Daoy (cell line): ENCODE measurements around the gene KRT33A. TPM values are rescaled to one million over a fixed set of nuclear protein-coding genes. Genes with fewer than 3 reads are reported as not detected.

Source experiments
- DNase-seq: peaks from one replicate; pipeline ENCODE4 v3.0.0-alpha.2; 2015; ENCODE audit warnings: low read depth
- total RNA-seq: library from RNA; depleted of rRNA; stranded (reverse); fragments of >200 nt; shearing (Covaris generic); gene quantifications from 2 replicates; pipeline ENCODE4 v1.2.3, GENCODE V29; 2014

The KRT33A gene
- total RNA-seq, 1 experiment from 2014 or later = not detected

GRCh38 chr17:41329279-41329948 lies 21.2 kb downstream of the KRT33A start:
- DNase-seq = peak; percentile 71

- no peak for DNase-seq
Observed at GRCh38 chr17:41328207-41328606, 22.4 kb downstream of the KRT33A start.

DNA sequence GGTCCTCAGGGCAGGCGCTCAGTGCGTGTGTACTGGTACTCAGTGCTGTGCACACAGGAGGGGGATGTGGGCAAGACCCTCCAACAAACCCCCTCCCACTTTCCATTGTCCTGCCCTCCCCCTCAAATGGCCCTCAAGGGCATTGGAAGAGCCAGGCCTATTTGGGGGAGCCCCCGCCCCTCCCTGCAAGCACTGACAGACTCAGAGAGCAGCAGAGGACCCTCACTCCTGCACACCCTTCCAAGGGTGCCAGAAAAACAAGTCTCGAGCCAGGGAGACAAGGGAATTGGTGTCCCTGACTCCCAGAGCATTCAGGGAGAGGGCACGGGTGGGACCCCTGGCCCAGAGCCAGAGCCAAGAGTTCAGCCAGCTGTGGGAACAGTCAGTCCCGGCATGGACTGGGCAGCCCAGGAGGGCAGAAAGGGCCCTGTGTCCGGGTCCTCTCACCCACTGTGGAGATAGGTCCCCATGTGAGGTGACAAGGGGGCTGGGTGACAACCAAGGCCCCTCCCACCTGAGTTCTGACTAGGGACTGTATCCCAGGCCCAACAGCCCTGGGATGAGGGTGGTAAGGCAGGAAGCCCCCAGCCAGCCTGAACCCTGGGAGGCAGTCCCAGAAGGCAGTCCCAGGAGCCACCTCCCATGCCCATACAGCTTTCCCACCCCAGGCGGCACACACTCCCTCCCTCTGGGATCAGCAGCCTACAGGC lies 23.1 kb downstream of the KRT33A start:
- no peak for DNase-seq

DNA sequence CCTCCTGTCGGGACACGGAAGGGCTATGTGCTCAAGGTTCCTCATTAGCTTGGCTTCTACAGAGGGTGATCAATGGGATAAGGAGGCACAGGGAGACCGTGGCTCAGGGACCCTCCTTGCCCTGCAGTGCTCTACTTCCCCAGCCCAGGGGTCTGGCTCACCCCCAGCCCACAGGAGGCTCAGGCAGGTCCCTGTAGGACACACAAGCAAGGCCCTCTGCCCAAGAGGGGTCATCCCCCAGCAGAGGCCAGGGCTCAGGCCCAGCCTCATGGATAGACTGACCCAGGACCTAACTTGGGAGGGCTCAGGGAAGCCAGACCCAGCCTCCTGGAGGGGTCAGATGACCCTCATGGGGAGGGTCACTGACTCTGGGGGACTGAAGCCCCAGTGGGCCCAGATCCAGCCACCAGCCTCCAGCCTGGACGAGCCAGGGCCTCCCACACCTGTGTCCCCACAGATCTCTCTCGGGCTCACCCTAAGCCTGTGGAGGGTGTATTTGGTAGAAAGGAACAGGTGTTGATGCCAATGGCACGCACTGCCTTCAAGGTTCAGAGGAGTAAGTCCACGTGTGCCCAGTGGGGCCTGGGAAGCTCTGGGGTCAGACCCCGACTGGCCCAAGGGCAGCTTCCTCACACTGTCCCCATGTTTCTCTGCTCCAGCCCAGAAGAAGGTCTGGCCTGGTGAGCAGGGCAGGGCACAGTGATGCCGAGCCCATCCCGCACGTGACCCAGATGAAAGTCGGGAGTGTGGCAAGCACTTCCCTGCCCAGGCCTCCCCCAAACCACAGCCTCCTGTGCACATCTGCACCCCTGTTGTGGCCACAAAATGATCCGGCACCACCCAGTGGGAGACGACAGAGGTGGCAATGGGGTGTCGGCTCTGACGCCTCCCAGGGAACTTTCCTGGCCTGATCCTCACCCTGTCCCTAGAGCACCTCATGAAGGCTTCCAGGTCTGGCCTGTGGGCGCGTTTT lies 24.2 kb downstream of the KRT33A start:
- DNase-seq = no peak

DNA sequence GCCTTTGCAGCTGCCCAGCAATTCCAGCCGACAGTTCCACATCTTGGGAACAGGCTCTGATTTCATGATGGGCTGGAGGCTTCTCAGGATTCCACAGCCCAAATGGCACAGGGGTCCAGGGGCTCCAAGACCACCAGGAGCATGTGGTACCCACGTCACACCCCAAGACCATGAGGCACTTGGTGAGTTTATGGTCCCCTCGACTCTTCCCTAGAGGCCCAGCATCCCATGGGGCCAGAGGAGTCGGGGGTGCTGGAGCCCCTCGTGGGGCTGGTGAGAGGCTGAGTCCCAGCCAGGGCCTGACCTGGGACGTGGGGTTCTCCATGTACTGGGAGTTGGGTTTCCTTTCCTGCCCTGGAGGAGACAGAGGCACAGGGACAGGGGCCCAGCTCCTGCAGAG lies 25.0 kb downstream of the KRT33A start:
- DNase-seq = no peak

DNA sequence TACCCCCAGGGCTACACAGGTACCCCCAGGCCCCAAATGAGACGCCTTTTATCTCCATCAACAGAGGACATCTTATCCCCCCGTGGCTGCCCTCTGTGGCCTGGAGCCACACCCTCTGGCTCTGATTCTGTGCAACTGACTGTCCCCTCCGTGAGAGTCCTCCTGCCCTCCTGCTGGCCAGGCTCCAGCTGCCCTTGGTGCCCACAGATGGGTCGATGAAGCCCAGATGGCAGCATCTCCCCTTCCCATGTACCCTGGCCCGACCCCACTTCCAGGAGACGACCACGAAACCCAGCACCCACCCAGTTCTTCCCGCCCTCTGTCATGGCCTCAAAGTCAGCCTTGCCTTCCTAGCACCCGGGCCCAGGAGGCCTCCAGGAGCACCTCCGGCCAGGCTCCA lies 25.5 kb downstream of the KRT33A start:
- DNase-seq = no peak

DNA sequence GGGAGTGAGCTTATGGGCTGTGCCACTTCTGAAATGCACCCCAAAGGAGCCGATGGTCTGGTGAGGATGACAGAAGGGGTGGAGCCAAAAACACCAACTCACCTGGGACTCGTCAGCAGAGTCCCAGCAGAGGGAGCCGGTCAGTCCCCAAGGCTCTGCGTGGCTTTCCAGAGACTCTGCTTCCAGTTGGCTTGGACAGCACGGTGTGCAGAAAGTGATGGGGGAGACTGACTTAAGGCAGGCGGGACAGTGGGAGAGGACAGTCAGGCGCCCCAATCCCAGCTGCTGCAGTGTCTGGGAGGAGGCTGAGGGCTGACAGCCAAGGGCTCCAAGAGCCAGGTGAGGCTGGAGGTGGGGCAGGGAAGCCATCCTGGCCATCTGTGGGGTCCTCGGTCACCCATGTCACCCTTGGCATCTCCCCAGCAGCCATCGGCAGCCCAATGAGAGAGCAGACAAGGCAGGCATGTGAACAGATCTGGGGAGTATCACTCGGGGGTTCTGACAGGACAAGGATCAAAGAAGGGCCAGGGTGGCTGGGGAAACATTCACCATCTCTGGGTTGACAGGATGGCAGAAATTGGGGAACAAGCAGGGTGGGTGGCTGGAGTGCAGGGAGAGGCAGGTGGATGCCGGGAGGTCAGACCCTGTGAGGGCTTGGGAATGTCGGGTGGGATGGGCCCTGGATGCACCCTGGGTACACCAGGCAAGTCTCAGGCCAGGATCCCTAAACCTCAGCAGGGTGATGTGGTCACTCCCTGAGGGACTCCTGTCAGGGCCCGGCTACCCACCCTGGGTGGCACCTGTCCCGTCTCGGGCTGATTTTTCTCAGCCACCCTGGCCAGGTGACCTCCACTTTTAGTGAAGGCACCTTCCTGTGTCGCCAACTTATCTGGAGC lies 26.2 kb downstream of the KRT33A start:
- DNase-seq = peak; percentile 33

DNA sequence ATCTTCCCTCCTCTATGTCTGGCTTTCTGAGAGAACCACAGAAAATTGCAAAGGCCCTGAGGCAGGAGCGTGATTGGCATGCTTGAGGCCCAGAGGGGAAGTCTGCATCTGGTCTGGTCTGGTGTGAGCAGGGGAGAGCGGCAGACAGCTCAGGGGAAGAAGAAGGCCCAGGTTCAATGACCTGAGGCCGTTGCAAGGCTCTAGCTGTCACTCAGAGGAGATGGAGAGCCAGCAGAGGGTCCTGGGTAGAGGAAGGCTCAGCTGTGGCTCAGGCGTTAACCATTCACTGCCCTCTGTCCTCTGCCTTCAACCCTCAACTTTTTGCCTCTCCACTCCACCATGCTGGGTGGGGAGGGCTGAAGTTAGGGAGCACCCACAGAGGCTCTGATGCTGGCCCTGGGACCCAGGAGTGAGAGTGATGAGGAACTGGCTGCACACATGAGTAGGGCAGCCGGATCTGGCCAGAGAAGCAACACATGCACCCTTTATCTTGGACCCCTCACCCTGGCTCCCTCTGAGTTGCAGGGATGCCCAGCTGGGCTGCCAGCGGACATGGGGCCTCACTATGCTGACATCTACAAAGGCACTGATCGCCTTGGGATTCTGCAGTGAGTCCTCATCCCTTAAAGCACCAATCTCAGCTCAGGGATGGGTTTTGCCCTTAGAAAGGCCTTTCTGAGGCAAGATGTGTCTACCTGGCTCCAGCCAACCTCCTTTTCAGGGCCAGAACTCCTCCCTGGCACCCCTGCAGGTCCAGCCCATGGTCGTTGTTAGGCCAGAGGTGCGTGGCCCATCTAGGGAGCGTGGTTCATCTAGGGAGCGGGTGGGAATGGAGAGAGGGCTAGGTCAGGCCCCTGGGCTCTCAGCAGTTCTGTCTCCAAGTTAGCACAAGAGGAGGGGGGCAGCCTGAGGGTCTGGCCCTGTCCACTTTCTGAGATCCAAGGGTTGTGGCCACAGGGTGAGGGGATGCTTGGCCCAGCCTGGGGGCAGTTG lies 27.4 kb downstream of the KRT33A start:
- no peak for DNase-seq

GRCh38 chr17:41322094-41322902 lies 28.3 kb downstream of the KRT33A start:
- DNase-seq = peak; percentile 35

- DNase-seq = no peak
Observed at GRCh38 chr17:41318231-41318630, 32.4 kb downstream of the KRT33A start.

- no peak for DNase-seq
Observed at GRCh38 chr17:41315814-41316445, 34.7 kb downstream of the KRT33A start.

DNA sequence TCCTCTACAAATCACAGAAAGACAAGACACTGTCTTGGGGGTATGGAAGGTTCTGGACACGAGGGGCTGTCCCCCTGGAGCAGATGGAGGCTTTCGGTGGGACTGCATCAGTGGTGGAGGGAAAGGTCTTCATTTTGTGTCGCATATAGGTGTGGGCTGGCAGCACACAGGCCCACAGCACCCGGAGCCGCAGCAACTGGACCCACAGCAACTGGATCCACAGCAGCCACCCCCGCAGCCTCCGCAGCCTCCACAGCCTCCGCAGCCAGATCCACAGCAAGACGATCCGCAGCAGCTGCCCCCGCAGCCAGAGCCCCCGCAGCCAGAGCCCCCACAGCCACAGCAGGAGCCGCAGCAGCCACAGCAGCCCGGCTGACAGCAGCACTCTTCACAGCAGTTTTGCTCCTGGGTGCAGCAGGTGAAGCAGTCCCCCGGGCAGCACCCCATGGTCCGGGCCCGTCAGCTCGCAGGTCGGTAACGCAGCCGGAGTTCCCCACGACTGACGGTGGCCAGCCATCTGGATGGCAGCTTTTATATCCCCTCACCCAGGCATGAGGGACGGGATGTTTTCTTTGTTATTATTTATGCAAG lies 35.3 kb downstream of the KRT33A start, which contains the start of gene KRTAP17-1:
Gene KRTAP17-1, minus strand, starts transcription at position 507 of the 591 bp plus-strand sequence. Its CDS starts 60 bp downstream, at position 447.
- DNase-seq = no peak

- no peak for DNase-seq
Observed at GRCh38 chr17:41311111-41311510, 39.5 kb downstream of the KRT33A start.

- no peak for DNase-seq
Observed at GRCh38 chr17:41308918-41309359, 41.7 kb downstream of the KRT33A start, which contains the start of gene KRTAP16-1. Gene KRTAP16-1, minus strand, starts transcription at chr17:41309309. Its CDS starts 56 bp downstream, at chr17:41309253.

GRCh38 chr17:41308251-41308917 lies 42.2 kb downstream of the KRT33A start:
- DNase-seq = no peak

DNA sequence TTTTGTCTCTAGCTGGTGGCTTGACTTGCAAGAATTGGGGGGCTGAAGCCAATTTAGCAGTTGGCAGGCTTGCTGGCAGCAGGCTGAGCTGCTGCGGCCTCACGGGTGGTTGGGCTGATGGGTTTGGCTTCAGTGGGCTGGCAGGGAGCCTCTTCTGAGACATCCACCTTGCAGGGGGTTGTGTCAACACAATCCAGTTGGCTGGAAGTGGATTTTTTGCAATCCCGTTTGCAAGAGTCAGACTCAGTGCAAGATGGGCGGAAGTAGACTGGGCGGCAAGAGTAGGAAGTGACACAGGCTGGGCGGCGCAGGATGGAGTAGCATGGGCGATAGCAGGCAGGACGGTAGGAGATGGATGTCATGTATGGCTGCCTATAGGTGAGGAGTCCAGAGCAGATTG lies 43.0 kb downstream of the KRT33A start:
- peak; percentile 95 for DNase-seq

- no peak for DNase-seq
Observed at GRCh38 chr17:41304091-41304490, 46.5 kb downstream of the KRT33A start.
